WI38 (cell line): ENCODE results near the gene SUPT4H1.

Experiments used
- H3K4me3 ChIP-seq: 2 replicates; pipeline ENCODE4 v1.5.1; 2011; ENCODE audit warnings: low read depth, mild to moderate bottlenecking, control low read depth, low read length
- CTCF ChIP-seq: IDR thresholded peaks from 2 replicates; pipeline ENCODE4 v1.5.1; 2012; ENCODE audit warnings: low read depth, mild to moderate bottlenecking, control low read depth, low read length

Gene SUPT4H1

GRCh38 chr17:58362368-58363014 is 10.5 kb upstream of the SUPT4H1 start:
- no peak overlapping the region for H3K4me3 ChIP-seq
- TF ChIP-seq CTCF, result no peak

DNA sequence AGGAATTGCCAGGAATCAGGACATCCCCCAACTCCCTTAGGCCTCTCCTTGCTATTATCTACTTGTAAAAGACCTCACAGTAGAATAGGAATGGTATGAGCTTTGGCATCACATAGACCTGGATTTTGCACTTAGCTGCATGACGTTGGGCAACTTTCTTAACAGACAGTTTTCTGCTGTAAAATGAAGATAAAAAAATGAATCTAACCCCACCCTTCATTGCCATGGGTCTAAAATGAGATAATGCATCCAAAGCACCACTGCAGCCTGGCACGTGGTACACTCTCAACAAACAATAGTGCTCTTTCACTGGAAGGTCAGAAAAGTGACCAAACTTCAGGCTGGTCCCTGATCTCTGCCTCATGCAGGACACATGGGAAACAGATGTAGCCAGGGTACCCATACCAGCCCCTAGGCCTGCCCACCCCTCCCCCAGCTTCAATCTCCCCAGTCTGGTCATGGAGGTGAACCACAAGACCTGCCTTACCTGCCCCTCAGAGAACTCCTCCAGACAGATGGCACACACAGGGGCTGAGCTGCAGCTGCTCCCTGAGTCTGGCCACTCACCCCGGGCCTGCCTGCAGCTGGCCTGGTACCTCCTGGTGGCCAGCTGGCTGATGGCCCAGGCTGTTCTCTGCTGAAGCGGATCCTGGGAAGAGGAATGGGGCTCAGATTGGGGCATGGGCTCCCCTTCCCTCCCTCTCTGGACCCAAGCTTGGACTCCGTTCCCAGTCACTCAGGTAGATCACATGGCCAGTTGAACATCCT is 8.5 kb upstream of the SUPT4H1 start:
- no peak for TF ChIP-seq CTCF
- H3K4me3 ChIP-seq, result no peak overlapping the region

DNA sequence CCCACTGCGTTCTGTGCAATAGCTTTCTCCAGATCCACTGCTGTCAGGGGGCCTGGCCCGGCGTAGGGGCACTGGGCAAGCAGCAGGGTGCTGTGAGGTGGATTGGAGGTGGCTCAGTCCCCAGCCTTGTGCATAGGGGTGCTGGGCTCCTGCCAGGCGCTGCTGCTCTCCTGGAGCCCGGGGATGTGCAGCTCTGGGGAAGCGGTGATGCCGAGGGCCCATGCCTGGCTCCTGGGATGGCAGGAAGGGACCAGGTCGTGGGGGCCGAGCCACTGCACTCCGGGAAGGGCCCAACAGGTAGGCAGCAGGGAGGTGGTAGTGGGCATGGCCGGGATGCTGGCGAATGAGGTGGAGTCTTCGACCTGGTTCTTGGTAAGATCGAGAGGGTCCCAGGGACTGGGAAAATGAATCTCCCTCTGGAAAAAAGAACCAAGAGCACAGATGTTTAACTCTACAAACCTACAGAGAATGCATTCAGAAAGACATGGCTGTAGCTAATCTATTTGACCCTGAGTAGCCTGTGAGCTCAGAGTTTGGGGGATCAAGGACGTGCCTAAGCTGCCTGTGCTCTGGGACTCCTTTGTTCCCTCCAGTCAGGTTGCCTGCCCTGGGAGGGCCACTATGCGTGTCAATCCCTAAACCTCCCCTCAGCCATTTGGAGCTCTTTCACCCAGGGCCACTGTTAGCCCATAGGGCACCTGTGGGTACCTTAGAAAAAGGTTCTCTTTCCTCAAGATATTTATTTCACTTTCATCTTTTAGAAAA is 6.6 kb upstream of the SUPT4H1 start:
- TF ChIP-seq CTCF, result no peak
- H3K4me3 ChIP-seq, result no peak overlapping the region

DNA sequence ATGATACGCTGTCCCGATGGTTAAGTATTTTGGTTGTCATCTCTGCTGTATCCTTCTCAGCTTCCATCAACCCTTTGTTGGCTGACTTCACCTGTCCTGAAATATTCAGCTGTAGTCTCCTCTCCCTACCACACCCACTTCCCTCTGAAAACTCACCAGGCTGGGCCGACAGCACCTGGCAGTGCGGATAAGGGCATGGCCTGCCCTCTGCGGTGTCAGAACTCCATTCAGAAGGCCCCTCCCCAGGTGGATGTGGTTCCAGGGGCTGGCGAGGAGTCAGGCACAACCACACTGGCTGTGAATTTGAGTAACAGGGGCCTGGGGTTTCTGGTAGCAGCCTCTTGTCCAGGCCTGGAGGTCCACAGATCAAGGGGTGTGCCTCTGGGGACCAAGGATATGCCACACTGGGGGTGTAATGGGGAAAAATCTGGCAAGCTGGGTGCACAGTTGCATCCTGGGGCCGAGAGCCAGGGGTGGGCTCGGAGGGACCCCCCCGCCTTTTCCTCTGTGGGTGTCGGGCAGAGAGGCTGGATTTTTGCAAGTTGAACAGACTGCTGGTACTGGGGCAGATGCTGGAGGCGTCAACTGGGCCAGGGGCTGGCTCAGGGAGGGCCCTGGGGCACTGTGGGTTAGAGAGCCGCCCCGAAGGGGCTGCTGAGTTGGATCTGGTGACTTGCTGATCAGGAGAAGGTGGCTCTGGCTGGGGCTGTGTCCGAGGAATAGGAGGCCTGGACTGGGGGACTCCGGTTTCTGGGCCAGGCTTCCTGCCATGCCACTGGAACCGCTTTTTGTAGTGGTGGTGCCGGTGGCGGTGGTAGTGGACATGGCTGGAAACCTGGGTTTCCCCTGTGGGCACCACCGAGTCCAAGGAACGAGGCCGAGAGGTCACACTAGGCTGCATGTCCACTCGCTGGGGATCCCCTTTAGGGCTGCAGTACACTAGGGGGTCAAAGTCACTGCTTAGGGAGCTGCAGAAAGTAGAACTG is 5.6 kb upstream of the SUPT4H1 start:
- no peak for TF ChIP-seq CTCF
- H3K4me3 ChIP-seq, result no peak overlapping the region

- no peak overlapping the region for H3K4me3 ChIP-seq
- no peak for TF ChIP-seq CTCF
Measured at GRCh38 chr17:58356231-58356630, 4.2 kb upstream of the SUPT4H1 start.

DNA sequence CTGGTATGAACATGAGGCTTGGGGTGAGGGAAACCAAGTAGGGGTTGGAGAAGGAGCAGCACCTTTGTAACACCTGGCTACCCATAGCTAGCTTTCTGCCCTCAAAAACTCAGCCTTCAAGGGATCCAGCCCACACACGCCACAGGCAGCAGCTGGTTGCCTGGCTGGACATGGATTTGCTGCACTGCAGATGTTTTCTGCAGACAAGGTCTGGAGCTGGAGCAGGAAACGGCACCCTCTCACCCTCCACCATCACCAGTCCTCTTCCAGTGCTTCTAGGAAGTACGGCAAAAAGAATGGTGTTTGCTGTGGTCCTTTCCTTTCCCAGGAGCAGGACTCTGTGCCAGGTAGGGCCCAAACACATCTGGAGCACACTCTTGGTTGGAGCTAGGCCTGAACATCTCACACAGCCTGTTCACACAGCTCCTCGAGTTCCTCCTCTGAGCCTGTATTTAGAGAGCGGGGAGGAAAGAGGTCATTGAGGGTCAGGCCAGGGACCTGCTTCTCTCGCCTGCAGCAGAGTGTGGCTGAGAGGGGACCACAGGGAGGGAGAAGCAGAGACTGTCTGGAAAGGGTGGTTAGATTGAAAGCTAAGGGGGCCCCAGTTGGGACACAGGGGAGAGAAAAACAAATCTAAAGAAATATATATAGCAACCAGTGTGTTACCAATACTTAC is 2.7 kb upstream of the SUPT4H1 start:
- H3K4me3 ChIP-seq, result no peak overlapping the region
- TF ChIP-seq CTCF, result no peak
